GM18867 (cell line): Measurements from ENCODE around the gene LDLRAD4.

Experiments used
- ATAC-seq: cut with Tn5 transposase; IDR thresholded peaks from one replicate; pipeline ENCODE4 v1.9.1; 2021; ENCODE audit warnings: mild to moderate bottlenecking, moderate library complexity; ENCODE audit not compliant: unreplicated experiment

Gene LDLRAD4

DNA sequence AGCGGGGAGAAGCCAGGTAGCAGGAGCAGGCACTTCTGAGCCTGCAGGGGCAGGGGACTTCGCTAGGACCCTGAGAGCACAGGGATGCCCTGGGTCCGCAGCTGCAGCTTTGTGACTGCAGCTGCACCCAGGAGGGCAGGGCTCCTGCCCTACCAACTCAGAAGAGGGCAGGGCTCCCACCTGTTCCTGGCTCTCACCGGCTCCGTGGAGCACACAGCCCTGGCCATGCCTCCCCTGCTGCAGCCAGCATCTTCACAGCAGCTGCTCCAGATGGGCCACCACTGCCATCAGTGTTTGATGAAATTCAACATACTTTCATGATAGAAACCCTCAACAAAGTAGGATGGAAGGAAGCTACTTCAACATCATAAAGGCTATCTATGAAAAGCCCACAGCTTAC is 415.1 kb downstream of the LDLRAD4 start:
- no peak for ATAC-seq

DNA sequence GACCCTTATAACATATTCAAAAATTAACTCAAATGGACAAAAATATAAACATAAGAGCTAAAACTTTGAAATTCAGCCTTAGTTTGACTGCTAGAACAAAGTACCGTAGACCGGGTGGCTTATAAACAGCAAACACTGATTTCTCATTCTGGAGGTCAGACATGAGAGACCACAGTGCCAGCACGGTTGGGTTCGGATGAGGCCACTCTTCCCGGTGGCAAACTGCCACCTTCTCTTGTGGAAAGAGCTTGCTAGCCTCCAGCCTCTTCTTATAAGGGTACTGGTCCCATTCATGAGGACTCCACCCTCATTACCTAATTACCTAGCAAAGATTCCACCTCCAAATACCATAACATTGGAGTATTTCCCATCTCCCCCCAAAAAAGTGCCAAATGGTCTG is 416.5 kb downstream of the LDLRAD4 start:
- ATAC-seq = no peak

DNA sequence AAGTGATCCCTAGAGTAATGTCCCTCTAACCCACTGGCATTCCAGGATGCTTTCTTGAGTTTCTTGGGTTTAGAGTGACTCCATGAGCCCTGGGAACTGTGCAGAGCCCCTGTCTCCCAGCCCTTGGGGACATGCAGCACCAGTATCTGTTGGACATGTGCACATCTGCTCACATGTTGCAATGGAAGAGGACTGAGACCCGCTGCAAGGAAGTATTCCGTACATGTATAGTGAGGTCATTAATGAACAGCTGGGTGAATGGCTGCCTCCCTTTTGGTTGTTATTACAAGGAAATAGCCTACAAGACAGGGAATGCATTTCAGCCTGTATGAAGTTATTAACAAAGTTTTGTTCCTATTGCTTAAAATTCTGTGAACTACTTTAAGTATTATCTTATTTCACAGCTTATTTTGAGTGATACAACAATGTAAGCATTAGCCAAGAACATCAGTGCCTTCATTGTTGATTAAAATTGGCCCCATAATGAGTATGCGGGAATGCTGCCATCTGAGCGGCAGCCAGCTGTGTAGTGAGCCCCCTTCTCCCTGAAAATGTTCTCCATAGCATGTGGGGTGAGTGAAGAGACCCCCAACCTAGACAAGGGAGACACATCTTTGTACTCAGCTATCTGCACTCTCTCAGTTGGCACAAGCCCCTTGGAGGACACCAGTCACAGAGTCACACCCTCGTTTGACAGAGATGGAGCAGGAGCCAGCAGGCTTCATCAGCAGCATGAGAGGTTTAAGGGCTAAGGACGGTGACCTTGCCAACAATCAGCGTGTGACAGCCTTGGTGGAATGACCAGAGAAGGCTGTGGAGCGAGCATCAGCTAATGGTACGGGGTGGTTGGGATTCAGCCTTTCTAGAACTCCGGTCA is 420.4 kb downstream of the LDLRAD4 start:
- ATAC-seq = no peak

DNA sequence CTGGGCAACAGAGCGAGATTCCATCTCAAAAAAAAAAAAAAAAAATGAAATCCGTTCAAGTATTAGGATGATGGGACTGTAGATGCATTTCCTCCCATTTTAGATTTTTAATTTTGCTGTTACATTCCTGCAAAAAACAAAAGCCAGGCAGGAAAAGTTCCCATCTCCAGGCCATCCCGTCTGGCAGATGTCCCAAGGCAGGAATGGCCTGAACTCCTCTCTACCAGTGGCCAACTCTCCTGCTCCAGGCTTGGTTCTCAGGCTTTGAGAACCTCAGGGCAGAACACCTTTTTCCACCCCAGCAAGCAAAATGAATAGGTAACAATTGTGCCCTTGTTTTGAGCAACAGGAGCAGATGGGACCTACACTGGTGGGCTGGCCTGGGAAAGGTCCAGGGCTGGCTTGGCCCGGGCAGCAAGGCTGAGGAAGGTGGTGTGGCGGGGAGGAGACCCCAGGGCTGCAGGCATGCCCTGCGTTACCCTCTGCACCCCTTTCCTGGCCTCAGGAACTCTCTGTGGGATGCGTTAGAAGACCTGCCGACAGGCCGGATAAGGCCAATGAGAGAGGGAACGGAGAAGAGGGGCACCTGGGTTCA is 421.8 kb downstream of the LDLRAD4 start:
- no peak for ATAC-seq

DNA sequence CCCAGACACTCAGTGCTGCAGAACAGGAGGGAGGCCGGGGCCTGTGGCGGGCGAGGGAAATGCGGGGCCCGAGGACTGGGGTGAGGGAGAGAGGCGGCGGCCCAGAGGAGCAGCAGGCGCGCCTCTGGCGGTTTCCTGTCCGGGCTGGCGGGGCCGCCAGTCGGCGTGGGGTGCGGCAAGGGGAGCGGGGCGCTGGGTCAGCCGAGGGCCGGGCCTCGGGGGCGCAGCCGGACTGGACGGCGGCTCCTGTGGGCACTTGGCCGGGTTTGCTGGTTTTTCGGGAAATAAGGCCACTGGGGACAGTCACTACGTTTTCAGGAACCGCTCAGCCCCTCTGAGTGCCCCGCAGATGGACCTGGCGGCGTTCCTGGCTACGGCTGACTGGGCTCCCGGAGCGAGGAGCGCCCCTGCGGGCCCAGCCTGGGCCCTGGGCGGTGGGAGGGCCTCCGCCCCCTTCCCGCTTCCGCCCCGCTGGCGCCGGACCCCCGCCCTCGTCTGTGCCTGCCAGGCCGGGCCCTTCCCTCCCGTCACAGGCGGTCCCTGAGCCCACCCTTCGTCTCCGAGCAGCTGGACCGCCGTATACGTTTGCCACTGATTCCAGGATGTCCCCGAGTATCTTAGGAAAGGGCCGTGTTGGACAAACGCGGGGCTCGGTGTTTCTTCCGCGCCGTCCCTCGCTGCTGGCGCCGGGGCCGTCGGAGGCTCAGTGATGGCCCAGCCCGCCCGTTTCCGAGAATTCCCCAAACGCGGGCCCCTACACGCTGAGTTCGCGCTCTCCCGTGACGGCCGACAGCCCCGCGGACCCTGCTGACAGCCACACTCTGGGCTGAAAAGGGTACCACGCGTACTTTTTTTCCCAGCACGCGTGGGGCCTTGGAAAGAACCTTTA is 423.2 kb downstream of the LDLRAD4 start:
- ATAC-seq = no peak

DNA sequence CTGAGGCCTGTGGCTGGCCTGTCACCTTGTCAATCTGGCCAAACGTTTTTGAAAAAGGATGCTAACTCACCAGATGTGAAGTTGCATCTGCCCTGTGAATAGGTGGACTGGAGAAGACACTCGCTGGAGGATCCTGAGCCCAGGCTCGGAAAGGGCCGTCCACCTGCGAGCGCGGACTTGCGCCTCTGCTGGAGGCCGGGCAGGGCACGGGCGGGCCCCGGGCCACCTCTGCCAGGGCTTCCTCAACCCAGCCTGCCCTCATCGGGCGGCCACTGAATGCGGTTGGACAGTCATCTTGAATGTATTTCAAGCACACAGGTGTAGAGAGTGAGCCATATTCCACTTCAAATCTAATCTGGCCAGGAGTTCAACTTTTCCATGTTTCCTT is 423.9 kb downstream of the LDLRAD4 start:
- ATAC-seq = no peak

DNA sequence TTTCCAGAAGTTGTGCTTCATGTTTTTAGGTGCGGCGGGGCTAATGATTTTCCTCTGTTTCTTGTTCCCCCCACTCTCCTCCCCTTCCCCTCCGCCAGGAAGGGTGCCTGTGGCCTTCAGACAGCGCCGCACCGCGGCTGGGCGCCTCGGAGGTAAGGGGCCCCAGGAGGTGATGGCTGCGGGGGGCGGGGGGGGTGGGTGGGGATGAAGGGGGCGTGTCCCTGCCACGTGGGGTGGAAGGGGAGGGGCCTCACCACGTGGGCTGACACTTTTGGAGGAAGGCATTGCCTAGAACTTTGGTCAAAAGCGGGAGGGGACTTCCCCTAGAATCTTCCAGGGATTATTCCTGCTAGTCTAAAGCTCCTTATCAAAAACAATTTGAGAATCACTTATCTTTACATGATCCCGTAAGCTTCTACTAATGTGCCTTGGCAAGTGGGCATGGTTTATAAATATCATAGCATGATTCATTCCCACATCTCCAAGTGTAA is 424.7 kb downstream of the LDLRAD4 start:
- no peak for ATAC-seq

DNA sequence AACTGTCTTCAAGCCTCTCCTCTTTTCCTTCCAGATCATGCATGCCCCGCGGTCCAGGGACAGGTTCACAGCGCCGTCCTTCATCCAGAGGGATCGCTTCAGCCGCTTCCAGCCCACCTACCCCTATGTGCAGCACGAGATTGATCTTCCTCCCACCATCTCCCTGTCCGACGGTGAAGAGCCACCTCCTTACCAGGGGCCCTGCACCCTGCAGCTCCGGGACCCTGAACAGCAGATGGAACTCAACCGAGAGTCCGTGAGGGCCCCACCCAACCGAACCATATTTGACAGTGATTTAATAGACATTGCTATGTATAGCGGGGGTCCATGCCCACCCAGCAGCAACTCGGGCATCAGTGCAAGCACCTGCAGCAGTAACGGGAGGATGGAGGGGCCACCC is 426.5 kb downstream of the LDLRAD4 start:
- ATAC-seq = no peak

DNA sequence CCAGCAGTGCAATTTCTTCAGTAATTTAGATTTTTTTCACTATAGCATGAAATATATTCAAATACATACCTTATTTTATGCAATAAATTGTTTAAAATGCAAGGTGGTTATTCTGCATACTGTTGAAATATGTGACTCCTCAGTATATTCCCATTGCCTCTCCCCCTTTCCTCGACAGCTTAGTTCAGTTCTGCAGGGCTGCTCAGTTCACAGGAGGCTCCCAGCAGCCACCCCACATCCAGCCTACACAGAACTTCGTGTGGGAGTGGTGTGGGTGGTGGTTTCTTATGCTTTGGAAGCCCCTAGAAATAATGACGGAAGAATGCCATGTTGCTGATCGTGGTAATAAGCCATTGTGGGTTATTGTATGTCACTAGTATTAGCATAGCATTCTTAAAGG is 428.1 kb downstream of the LDLRAD4 start:
- no peak for ATAC-seq

DNA sequence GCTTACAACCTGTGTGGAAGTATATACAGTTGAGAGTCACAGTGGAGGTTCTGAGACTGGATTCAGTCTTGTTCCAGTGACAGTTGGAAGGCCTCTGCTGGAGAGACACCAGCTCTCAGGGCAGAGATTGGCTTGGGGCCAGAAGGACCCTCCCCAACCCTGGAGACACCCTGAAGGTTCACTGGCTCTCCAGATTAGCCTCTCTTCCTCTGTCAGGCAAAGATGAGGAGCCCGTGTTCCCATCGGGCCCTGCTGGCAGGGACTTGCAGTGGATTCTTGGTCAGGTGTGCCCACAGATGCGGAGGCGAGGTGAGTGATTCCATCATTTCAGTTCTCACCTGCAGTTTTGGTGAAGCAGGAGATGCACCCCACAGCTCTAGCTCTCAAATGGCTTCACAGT is 429.2 kb downstream of the LDLRAD4 start:
- ATAC-seq = no peak

DNA sequence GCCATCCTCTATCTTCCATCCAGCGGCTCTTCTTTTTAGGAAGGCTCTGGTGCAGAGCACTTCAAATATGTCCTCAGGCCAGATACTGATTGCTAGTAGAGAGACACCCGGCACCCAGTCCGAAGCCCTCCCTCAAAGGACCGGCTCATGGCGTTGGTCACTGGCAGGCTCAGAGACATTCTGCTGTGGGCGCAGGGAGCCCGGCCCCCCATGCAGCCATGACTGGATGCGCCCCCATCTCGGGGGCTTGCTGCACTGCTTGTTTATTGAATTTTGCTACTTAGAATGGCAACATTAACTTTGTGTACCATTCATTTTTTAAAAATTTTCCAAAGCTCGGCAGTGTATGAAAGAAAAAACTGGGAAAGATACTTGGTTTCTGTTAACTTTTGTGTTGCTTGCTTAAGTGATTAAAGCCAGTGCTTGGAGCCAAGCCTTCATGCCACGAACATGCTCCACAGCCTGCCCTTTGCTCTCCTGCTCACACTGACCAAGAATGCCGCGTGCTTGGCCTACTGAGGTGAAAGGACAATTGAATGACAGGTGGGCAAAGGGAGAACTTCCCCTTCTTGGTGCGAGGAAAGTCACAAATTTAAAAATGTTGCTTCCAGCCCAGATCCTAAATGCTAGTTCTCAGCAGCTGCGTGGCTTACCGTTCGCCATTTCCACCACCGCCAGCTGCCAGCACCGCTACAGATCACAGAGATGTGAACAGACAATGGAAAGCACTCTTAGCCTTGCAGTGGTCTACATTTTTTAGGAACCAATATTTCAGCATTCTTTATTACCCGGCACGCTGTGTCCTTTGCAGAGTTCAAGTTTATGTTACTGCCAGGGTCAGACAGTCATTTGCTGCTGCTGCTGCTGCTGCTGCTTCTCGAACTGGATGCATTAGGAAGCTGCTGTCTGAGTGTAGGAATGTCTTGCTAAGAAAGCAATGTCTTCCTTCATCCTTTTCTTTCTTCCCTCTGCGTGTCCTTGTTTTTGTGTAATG is 431.1 kb downstream of the LDLRAD4 start:
- ATAC-seq = no peak

DNA sequence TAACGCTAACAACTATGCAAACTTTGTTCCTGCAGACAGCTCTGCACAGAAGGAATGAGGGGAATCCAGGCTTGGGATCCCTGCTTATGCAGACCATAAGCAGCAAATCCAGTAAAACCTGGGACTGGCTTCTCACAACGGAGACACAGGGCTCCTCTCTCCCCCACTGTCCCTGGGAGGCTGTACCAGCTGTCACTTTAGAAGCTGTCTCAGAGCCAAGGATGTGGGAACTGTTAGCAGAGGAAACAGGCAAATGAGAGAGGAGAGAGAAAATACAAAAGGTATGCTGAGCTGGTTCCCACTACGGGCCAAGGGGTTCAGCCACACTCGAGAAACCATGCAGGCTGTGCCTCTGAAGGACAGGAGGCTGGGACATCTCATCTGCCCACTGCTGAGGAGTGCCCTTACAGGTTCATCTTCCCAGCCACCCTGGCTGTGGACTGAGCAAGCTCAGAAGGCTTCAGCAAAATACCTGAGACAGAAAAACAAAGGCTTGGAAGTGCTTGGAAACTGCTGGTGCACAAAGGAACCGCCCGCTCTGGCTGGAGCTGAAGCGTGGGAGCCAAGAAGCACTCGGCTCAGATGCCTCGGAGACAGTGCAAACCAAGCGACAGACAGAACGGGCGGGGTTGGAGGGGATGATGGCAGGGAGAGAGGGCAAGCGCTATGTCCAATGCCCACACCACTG is 435.3 kb downstream of the LDLRAD4 start:
- no peak for ATAC-seq

DNA sequence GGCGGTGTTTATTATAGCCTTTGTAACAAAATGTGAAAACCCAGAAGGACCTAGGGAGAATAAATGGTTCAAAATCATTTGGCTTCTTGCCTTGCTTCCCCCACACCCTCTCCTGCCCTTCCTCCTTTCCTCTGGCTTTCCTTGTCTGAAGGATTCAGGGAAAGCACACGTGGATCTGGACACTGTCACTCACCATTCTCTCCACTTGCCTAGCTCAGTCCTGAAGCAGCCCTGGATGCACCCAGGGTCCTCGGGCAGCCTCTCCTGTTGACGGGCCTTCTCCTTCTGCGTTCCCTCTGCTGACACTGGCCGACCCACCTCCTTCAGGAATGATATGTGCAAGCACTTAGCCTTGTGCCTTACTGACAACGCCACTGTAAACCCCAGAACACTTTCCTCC is 439.4 kb downstream of the LDLRAD4 start:
- ATAC-seq = no peak

DNA sequence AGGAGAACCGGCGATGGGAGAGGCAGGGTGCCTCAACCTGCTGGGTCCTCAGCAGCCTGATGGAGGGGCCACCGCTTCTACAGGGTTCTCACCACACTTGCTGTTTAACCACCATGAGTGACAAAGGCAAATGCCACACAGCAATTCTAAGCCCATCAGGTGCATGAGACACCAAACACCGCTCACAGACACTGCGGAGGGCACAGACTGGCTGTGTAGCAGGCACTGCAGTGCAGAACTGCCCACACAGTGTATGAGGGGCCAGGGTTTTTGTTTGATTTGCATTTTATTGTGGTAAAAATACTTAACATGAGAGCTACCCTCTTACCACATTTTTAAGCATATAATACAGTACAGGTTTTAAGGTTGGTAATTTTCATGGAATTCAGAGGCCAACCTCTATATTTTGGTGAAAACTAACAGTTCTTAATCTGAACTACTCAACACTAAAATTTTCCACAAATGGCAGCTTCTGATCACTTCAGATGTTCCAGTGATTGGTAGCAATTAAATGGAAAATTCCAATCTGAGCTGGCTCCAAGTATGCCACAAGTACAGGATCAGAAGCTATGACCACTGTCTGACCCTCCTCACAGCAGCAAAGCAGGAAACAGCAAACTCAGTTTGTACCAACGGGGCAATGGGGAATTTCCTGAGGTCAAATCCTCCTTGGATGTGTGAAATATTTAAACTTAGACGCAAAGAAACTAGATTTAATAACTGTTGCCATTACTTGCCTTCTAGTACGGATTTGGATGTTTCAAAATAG is 440.1 kb downstream of the LDLRAD4 start:
- no peak for ATAC-seq

DNA sequence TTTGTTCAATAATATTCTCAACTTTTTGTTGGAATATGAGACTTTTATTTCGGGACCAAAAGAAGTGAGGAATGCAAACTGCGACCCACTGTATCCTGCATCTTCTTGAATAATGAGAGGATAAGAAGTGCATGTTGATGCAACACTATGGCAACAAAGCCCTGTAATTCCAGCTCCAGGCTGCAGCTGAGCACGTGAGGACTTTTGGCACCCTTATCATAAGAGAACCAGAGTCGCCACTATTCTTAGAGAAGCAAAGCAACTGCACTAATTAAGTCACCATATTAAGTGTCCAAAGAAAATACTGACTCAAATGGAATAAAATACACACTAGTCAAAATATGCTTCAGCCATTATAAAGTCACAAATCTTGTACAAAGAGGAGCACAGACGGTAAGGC is 441.9 kb downstream of the LDLRAD4 start:
- ATAC-seq = no peak

DNA sequence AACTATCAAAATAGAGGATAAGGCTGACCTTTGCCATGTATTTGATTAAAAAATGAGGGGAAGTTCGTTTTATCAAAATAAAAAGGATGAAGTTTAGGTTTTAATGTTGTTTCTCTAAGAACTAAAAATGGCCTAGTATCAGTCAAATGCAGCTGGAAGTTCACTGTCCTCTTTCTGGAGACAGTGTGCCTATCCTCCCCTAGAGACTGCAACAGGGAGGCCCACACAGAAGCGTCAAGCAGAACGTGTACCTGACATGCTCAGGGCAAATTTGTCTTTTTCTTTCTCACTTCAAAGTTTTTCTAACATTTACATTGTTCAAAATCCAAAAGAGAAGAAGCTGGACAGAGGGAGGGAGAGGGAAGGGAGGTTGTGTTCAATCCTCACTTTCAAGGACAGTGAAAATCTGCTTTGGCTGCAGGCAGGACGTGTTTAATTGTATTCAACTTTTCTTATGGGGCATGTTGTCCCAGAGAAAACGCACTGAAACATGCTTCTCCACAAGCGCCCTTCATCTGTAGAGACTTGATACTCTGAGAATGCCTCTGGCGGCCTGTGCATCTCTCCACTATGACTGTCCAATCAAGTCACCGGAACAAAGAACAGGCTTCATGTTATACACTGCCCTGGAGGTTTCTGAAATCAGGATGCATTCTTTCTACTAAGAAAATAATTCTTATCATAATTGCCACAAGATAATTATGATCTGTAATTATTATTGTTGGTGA is 442.7 kb downstream of the LDLRAD4 start:
- no peak for ATAC-seq

DNA sequence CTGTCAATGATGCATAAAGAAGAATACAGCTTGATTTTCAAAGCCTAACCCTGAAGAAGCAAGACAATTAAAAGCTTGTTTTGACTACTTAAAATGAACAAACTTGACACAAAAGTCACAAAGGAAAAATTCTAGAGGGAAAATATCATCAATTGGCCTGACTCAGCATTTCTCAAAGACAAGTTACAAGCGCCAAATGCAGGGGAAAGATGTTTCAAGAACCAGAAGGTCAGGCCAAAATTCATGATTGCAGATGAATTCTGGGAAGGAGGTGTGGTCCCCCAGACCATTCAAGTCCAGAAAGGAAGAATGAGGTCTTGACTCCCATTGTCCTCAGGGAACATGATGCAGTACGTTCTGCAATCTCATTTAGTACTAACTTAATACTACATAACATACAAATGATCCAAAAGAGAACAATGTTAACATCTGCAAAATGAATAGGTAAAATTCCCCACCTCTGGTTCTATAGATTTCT is 443.3 kb downstream of the LDLRAD4 start:
- ATAC-seq = no peak

DNA sequence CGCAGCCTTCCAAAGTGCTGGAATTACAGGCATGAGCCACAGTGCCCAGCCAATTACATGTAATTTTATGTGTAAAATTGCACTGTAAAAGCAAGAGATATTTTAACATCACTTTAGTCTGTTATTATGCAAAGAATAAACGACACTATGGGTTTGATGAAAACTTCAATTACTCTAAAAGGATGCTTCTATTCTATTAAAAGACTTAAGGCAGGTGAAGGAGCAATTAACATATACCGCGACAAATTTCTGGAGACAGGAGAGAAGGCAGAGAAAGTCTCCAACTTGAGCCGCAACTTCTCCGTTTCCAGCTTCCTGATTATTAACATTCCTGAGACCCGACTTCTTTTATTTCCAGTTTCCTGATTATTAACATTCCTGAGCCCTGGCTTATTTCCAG is 454.1 kb downstream of the LDLRAD4 start:
- no peak for ATAC-seq
